Ishikawa (cell line): ENCODE measurements around the gene WASHC4.

Experiments
- CEBPB ChIP-seq: IDR thresholded peaks from 2 replicates; pipeline ENCODE4 v1.6.1; 2012
- CREB1 ChIP-seq: IDR thresholded peaks from 2 replicates; pipeline ENCODE4 v1.6.1; 2012; ENCODE audit warnings: low read depth
- EGR1 ChIP-seq: IDR thresholded peaks from 2 replicates; pipeline ENCODE4 v1.6.1; 2012
- EP300 ChIP-seq: IDR thresholded peaks from 2 replicates; pipeline ENCODE4 v1.6.1; 2012; ENCODE audit warnings: borderline replicate concordance
- FOXM1 ChIP-seq: IDR thresholded peaks from 2 replicates; pipeline ENCODE4 v1.6.1; 2012; ENCODE audit warnings: low read depth, borderline replicate concordance
- NFIC ChIP-seq: IDR thresholded peaks from 2 replicates; pipeline ENCODE4 v1.6.1; 2012
- RAD21 ChIP-seq: IDR thresholded peaks from 2 replicates; pipeline ENCODE4 v1.6.1; 2012; ENCODE audit warnings: low read depth
- REST ChIP-seq: IDR thresholded peaks from 2 replicates; pipeline ENCODE4 v1.6.1; 2012; ENCODE audit warnings: low read depth, mild to moderate bottlenecking
- TAF1 ChIP-seq: IDR thresholded peaks from 2 replicates; pipeline ENCODE4 v1.6.1; 2012; ENCODE audit warnings: low read depth, mild to moderate bottlenecking
- TCF12 ChIP-seq: IDR thresholded peaks from 2 replicates; pipeline ENCODE4 v1.6.1; 2012; ENCODE audit warnings: low read depth
- TEAD4 ChIP-seq: IDR thresholded peaks from 2 replicates; pipeline ENCODE4 v1.6.1; 2012
- YY1 ChIP-seq: IDR thresholded peaks from 2 replicates; pipeline ENCODE4 v1.6.1; 2012; ENCODE audit warnings: low read depth
- ZBTB7A ChIP-seq: IDR thresholded peaks from 2 replicates; pipeline ENCODE4 v1.6.1; 2012; ENCODE audit warnings: low read depth
- TF ChIP-seq, protein P1 (sequence below): IDR thresholded peaks from 2 replicates; pipeline ENCODE4 v1.6.1; 2012
- TF ChIP-seq, protein P2 (sequence below): IDR thresholded peaks from 2 replicates; pipeline ENCODE4 v1.6.1; 2012

The WASHC4 gene

DNA sequence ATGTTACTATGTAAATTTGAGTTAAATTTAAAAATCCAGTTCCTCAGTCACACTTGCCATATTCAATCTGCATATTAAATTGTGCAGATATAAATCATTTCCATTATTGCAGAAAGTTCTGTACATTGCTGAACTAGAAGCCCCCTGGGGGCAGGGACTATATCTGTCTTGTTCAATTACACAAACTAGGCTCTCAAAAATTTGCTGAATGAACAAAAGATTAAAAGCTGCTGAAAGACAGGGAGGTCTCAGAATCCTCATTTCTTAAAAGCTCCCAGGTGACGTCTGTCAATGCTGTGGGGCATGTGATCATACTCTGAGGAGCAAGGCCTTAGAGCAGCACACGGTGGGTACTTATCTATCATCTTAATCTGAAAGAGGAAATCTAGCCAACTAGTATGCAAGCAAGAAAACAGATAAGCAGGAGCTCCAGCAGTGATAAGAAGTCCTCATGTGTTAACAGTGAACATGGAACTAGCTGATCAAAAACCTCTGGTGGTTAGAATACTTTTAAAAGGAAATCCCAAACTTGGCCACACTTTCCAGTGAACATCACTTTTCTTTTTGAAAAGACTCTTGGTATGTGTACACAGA is 68.0 kb downstream of the WASHC4 start:
- TF ChIP-seq REST (no peak), CEBPB (no peak), EGR1 (no peak), TCF12 (no peak), TEAD4 (no peak), RAD21 (no peak), TAF1 (no peak), YY1 (no peak), EP300 (no peak), ZBTB7A (no peak), NFIC (no peak), FOXM1 (no peak), CREB1 (no peak)
- TF ChIP-seq, protein P1, sequence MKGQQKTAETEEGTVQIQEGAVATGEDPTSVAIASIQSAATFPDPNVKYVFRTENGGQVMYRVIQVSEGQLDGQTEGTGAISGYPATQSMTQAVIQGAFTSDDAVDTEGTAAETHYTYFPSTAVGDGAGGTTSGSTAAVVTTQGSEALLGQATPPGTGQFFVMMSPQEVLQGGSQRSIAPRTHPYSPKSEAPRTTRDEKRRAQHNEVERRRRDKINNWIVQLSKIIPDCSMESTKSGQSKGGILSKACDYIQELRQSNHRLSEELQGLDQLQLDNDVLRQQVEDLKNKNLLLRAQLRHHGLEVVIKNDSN = no peak
- TF ChIP-seq, protein P2, sequence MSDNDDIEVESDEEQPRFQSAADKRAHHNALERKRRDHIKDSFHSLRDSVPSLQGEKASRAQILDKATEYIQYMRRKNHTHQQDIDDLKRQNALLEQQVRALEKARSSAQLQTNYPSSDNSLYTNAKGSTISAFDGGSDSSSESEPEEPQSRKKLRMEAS = no peak

GRCh38 chr12:105177208-105177607 is 69.7 kb downstream of the WASHC4 start:
- TF ChIP-seq CREB1 (no peak), NFIC (no peak), EGR1 (no peak), RAD21 (no peak), YY1 (no peak), EP300 (no peak), ZBTB7A (no peak), TCF12 (no peak), CEBPB (no peak), REST (no peak), TAF1 (no peak), FOXM1 (no peak), TEAD4 (no peak)
- TF ChIP-seq, protein P1 = no peak
- TF ChIP-seq, protein P2 = no peak

DNA sequence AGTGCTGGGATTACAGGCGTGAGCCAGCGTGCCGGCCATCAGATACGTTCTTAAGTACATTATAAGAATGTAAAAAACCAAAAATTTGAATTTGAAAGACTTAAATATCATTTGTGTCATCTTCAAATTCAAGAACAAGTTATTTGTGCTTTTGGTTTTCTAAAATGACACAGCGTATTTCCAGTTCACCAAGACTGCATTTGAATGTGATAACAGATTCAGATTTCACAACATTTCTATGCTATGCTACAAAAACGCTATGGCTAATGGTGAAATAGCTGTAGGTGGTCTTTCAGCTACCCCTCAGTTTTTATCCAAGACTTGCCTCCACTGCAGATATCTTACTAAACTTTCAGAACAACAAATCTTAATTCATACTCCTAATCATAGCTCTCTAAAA is 81.8 kb downstream of the WASHC4 start:
- no peak for TF ChIP-seq TCF12
- no peak for TF ChIP-seq EGR1
- no peak for TF ChIP-seq RAD21
- TF ChIP-seq, protein P1 = no peak
- no peak for TF ChIP-seq NFIC
- no peak for TF ChIP-seq TEAD4
- no peak for TF ChIP-seq ZBTB7A
- no peak for TF ChIP-seq REST
- no peak for TF ChIP-seq CEBPB
- TF ChIP-seq, protein P2 = no peak
- no peak for TF ChIP-seq FOXM1
- no peak for TF ChIP-seq YY1
- TF ChIP-seq TAF1 = no peak
- no peak for TF ChIP-seq CREB1
